ENCODE data around the gene SLC25A45.

The SLC25A45 gene

GRCh38 chr11:65404638-65405339 lies 22.3 kb upstream of the SLC25A45 start:
- DNase-seq, result no peak

- no peak for DNase-seq
These were observed 21.8 kb upstream of the SLC25A45 start for GRCh38 chr11:65404210-65404609.

- no peak for DNase-seq
These were observed 21.2 kb upstream of the SLC25A45 start for GRCh38 chr11:65403607-65404121.

GRCh38 chr11:65402790-65403189 lies 20.3 kb upstream of the SLC25A45 start:
- no peak for DNase-seq

- no peak for DNase-seq
These were observed 19.4 kb upstream of the SLC25A45 start for GRCh38 chr11:65401803-65402248.

- no peak for DNase-seq
These were observed 18.8 kb upstream of the SLC25A45 start for GRCh38 chr11:65401073-65401802.

- DNase-seq, result no peak
These were observed 18.0 kb upstream of the SLC25A45 start for GRCh38 chr11:65400307-65401072.

- DNase-seq, result no peak
These were observed 17.4 kb upstream of the SLC25A45 start for GRCh38 chr11:65399845-65400244.

- DNase-seq, result no peak
These were observed 16.8 kb upstream of the SLC25A45 start for GRCh38 chr11:65399249-65399648.

- no peak for DNase-seq
These were observed 16.0 kb upstream of the SLC25A45 start for GRCh38 chr11:65398362-65398910.

GRCh38 chr11:65396769-65397745 lies 14.6 kb upstream of the SLC25A45 start:
- no peak for DNase-seq

GRCh38 chr11:65395961-65396530 lies 13.6 kb upstream of the SLC25A45 start:
- no peak for DNase-seq

GRCh38 chr11:65394125-65394536 lies 11.7 kb upstream of the SLC25A45 start:
- no peak for DNase-seq

- DNase-seq, result no peak
These were observed 11.2 kb upstream of the SLC25A45 start for GRCh38 chr11:65393513-65394079.

- DNase-seq, result no peak
These were observed 10.5 kb upstream of the SLC25A45 start for GRCh38 chr11:65392899-65393298.

GRCh38 chr11:65392186-65392829 lies 9.9 kb upstream of the SLC25A45 start:
- no peak for DNase-seq

- no peak for DNase-seq
These were observed 8.6 kb upstream of the SLC25A45 start for GRCh38 chr11:65390996-65391395.

GRCh38 chr11:65390099-65390941 lies 7.9 kb upstream of the SLC25A45 start:
- DNase-seq, result no peak

GRCh38 chr11:65389294-65389980 lies 7.0 kb upstream of the SLC25A45 start:
- no peak for DNase-seq

Data from T-helper 2 cell (primary cell).